HL-60 (cell line): ENCODE results near the gene CD164L2.
A peak's percentile ranks its signal among the peaks of the same experiment; 100 is the strongest.

Experiments used
- DNase-seq, 2 experiments: peaks; one replicate each; pipeline ENCODE4 v3.0.0-alpha.2; 2010 to 2020; ENCODE audit warnings: low read depth in 1 of 2, low spot score in 1 of 2
- H3K27ac ChIP-seq: fragments of 250-450 bp; sonication (Bioruptor Pico); replicated peaks from 2 replicates; pipeline ENCODE4 v1.5.1; 2020; ENCODE audit warnings: mild to moderate bottlenecking, moderate library complexity
- H3K27me3 ChIP-seq: fragments of 250-450 bp; sonication (Bioruptor Pico); 2 replicates; pipeline ENCODE4 v1.5.1; 2021; ENCODE audit warnings: mild to moderate bottlenecking, moderate library complexity; ENCODE audit not compliant: insufficient read depth, poor library complexity, severe bottlenecking
- H3K4me3 ChIP-seq: replicated peaks from 2 replicates; pipeline ENCODE4 v1.5.1; 2011; ENCODE audit warnings: mild to moderate bottlenecking, control low read depth, low read length; ENCODE audit not compliant: insufficient read depth
- GABPA ChIP-seq: IDR thresholded peaks from 2 replicates; pipeline ENCODE4 v1.6.1; 2012; ENCODE audit warnings: low read depth
- POLR2AphosphoS5 ChIP-seq: IDR thresholded peaks from 2 replicates; pipeline ENCODE4 v1.6.1; 2012; ENCODE audit warnings: low read depth
- SPI1 ChIP-seq: IDR thresholded peaks from 2 replicates; pipeline ENCODE4 v1.6.1; 2012; ENCODE audit warnings: low read depth, mild to moderate bottlenecking, borderline replicate concordance
- TF ChIP-seq, protein P1 (sequence below): IDR thresholded peaks from 2 replicates; pipeline ENCODE4 v1.6.1; 2012; ENCODE audit warnings: low read depth; ENCODE audit not compliant: insufficient replicate concordance
- TF ChIP-seq, protein P2 (sequence below): IDR thresholded peaks from one replicate; pipeline ENCODE4 v1.5.1; 2011; ENCODE audit warnings: low read length, control low read depth, inconsistent platforms; ENCODE audit not compliant: insufficient read depth

The CD164L2 gene

DNA sequence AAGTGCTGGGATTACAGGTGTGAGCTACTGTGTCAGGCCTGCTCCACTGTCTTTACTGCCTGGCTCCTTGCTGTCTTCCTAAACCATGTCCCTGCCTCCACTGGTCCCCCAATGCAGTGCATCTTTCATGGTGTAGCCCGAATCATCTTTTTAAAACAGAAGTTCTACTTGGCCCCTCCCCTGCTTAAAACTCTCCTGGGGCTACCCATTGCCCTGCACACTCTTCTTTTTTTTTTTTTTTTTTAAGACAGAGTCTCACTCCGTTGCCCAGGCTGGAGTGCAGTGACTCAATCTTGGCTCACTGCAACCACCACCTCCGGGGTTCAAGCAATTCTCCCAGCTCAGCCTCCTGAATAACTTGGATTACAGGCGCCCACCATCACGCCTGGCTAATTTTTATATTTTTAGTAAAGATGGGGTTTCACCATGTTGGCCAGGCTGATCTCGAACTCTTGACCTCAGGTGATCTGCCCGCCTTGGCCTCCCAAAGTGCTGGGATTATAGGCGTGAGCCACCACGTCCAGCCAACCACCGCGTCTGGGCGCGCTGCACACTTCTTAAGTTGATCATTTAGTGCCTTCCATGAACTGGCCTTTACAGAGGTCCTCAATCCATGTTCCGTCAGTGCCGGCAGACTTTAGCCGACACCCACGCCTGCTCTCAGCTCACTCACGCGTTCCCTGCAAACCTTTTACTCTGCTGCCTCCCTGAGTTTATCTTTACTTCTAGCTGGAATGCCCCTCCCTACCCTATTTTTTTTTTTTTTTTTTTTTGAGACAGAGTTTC is 10.9 kb downstream of the CD164L2 start:
- H3K4me3 ChIP-seq: no peak overlapping the region
- DNase-seq: no peak
- TF ChIP-seq, protein P1, sequence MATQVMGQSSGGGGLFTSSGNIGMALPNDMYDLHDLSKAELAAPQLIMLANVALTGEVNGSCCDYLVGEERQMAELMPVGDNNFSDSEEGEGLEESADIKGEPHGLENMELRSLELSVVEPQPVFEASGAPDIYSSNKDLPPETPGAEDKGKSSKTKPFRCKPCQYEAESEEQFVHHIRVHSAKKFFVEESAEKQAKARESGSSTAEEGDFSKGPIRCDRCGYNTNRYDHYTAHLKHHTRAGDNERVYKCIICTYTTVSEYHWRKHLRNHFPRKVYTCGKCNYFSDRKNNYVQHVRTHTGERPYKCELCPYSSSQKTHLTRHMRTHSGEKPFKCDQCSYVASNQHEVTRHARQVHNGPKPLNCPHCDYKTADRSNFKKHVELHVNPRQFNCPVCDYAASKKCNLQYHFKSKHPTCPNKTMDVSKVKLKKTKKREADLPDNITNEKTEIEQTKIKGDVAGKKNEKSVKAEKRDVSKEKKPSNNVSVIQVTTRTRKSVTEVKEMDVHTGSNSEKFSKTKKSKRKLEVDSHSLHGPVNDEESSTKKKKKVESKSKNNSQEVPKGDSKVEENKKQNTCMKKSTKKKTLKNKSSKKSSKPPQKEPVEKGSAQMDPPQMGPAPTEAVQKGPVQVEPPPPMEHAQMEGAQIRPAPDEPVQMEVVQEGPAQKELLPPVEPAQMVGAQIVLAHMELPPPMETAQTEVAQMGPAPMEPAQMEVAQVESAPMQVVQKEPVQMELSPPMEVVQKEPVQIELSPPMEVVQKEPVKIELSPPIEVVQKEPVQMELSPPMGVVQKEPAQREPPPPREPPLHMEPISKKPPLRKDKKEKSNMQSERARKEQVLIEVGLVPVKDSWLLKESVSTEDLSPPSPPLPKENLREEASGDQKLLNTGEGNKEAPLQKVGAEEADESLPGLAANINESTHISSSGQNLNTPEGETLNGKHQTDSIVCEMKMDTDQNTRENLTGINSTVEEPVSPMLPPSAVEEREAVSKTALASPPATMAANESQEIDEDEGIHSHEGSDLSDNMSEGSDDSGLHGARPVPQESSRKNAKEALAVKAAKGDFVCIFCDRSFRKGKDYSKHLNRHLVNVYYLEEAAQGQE: no peak
- no peak for TF ChIP-seq GABPA
- no peak for TF ChIP-seq POLR2AphosphoS5
- TF ChIP-seq, protein P2, sequence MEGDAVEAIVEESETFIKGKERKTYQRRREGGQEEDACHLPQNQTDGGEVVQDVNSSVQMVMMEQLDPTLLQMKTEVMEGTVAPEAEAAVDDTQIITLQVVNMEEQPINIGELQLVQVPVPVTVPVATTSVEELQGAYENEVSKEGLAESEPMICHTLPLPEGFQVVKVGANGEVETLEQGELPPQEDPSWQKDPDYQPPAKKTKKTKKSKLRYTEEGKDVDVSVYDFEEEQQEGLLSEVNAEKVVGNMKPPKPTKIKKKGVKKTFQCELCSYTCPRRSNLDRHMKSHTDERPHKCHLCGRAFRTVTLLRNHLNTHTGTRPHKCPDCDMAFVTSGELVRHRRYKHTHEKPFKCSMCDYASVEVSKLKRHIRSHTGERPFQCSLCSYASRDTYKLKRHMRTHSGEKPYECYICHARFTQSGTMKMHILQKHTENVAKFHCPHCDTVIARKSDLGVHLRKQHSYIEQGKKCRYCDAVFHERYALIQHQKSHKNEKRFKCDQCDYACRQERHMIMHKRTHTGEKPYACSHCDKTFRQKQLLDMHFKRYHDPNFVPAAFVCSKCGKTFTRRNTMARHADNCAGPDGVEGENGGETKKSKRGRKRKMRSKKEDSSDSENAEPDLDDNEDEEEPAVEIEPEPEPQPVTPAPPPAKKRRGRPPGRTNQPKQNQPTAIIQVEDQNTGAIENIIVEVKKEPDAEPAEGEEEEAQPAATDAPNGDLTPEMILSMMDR: no peak
- TF ChIP-seq SPI1: no peak
- H3K27ac ChIP-seq: no peak overlapping the region
- no peaks in the 10 kb centered on the region for H3K27me3 ChIP-seq

DNA sequence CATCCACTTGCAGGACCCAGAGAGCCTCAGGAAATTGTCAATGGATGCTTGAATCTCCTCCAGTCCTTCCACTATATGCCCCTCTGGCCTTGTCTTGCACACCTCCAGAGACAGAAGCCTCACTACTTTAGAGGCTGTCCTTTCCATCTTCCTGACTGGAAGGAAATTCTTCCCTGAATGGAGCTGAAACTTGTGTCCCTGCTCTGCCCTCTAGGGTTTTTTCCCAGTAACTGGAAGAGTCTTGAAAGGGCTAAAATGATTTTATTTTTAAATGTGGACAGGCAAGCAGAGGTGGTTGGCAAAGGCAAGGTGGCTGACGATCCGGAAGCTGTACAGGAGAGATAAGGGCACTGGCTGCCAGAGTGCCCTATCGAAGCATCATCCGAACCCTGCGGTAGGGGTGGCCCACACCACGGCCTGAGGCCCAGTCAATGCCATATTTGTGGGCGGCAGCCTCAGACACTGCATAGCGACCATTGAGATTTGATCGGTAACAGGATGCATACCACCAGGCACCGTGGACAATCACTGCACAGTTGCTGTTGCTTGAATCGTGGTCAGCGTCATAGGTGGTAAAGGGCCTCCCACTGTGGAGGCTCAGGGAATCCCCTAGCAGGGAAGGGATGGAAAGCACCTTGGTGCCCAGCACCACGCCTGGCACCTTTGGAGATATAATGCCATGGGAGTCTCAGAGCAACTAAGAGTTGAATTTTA is 14.1 kb downstream of the CD164L2 start:
- Histone ChIP-seq H3K4me3 (no peak overlapping the region), H3K27ac (no peak overlapping the region; the same call in 1 of the 2 replicates), H3K27me3 (no peaks in the 10 kb centered on the region)
- peak in 1 of 2 experiments; percentile 18 for DNase-seq
- TF ChIP-seq POLR2AphosphoS5: no peak
- TF ChIP-seq, protein P2: no peak

DNA sequence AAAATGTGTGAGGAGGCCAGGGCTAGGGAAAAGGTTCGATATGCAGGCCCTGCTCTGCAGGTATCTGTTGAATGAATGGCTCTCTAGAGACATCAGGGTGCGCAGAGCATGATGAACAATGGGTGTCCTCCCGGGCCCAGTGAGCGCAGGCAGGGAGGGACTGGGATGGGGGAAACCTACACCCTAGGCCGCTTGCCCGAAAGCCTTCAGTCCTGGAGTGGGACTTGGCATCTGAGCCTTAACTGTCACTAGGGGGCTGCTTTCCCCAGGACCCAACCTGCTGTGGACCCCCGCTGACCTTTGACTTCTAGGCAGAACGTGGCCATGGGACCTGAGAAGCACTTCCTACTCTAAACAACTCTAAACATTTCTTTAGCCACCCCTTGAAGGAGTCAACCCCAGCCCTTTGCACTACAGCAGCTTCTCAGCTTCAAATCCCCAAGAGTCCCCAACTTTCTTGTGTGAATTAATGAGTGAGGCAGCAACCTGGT is 15.9 kb downstream of the CD164L2 start:
- TF ChIP-seq, protein P1: no peak
- TF ChIP-seq POLR2AphosphoS5: no peak
- no peak for TF ChIP-seq SPI1
- TF ChIP-seq GABPA: no peak
- TF ChIP-seq, protein P2: no peak
- Histone ChIP-seq H3K4me3 (no peak overlapping the region), H3K27ac (no peak overlapping the region), H3K27me3 (no peaks in the 10 kb centered on the region)
- DNase-seq: no peak
